HG03139 (cell line): ENCODE measurements around the gene LAMC3.

Experiments used
- ATAC-seq: cut with Tn5 transposase; IDR thresholded peaks from one replicate; pipeline ENCODE4 v1.9.1; 2021; ENCODE audit not compliant: unreplicated experiment

Gene LAMC3

DNA sequence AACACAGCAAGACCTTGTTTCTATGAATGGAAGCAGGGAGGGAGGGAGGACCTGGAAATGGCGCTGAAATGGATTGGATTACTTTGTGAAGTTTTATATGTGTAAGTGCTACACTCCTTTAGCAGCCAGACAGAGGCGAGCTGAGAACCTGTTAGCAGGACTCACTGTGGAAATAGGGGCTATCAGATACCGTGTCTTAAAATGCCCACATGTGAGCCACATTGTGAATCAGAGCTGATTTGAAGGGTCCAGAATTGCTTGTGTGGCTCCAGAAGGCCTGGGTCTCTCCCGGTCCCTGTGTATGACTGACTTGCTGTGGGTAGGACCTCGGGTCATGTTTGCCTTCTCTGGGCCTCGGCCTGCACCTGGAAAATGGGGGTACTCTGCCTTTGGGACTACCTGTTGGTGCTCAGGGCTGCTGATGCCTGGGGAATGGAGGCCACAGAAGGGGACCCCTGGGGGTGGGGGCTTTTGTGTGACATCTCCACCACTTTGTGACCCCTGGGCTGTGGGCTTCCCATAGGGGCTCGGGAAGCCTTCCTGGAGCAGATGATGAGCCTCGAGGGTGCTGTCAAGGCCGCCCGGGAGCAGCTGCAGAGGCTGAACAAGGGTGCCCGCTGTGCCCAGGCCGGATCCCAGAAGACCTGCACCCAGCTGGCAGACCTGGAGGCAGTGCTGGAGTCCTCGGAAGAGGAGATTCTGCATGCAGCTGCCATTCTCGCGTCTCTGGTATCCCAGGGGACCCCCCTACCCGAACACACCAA lies 63.3 kb downstream of the LAMC3 start:
- no peak for ATAC-seq

DNA sequence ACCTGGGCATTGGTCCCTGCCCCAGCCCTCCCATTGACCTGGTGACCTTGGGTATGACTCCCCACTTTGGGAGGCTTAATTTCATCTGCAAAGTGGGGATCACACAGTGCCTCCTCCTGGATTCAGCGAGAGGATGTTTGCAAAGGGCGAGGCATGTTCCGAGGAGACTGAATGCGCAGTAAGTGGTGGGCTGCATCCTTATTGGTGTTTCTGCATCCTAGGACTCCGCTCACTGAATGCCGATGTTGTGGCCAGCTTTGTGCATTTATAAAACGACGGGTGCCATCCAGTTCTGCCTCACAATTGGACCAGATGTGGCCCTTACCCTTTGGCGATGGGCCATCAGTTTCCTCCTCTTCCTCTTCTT lies 63.9 kb downstream of the LAMC3 start:
- no peak for ATAC-seq

DNA sequence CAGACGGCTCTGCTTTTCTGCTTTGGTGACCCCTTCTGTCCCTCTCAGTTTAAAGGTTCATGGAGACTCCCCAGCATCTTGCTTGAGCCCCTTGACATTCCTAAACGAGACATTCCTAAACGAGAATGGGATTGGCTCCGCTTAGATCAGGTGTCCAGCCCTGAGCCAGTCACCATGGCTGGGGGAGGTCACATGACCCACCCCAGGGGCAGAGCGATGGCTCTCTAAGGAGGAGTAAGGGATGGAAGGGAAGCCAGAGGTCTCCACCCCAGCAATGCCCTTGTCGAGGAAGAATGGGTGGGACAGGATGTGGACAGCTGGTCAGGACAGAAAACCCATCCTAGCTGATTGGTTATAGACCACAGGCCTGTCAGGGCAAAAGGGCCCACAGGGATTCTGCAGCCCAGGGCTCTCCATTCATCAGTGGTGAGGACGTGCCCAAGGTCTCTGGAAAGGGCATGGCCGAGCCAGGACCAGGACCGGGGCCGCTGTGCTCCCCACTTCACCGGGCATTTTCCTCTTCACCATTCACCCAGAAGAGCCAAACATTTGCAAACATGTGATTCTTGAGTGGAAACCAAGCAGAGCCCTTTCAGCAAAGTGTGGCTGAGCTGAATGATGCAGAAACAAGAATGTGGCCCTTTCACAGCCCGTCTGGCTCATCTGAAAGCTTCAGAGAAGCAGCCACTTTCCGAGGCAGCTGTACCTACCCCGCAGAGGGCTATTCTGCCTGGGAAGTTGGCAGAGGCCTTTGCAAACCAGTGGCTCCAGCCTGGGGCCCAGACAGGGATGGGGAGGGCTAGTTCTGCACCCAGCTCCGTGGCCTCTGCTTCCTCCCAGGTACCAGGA lies 67.6 kb downstream of the LAMC3 start:
- no peak for ATAC-seq

DNA sequence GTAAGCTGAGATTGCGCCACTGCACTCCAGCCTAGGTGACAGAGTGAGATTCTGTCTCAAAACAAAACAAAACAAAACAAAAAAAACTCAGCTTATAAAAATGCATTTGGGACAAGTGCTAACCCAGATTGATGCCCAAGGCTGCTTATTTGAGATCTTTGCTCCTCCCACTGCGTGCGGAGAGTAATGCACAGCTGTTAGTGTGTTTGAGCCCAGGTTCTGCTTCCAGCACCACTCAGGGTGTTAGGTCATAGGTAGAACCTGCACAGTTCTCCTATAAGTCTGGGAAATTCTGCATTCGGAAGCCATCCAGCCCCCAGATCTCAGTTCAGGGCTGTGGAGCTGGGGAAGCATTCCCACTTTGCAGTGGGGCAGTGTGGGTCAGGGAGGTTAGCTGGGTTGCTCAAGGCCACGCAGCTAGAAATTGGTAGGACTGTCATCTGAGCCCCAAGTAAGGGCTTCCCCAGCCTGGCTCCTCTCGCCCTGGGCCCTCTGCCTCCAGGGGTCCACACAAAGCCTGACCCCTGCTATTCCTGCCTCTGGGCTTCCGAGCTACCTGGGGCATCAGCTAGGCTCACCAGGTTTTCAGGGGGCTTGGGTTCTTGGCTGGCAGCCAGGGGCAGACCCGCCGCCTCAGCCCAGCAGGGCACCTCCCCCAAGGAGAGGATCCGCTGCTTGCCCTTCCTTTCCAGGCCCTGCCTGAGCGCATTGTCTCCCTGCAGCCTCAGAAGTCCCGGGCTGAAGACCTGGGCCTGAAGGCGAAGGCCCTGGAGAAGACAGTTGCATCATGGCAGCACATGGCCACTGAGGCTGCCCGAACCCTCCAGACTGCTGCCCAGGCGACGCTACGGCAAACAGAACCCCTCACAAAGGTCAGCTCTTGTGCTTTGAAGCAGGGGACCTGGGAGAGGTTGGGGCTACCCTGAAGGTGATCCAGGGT lies 69.7 kb downstream of the LAMC3 start:
- no peak for ATAC-seq

DNA sequence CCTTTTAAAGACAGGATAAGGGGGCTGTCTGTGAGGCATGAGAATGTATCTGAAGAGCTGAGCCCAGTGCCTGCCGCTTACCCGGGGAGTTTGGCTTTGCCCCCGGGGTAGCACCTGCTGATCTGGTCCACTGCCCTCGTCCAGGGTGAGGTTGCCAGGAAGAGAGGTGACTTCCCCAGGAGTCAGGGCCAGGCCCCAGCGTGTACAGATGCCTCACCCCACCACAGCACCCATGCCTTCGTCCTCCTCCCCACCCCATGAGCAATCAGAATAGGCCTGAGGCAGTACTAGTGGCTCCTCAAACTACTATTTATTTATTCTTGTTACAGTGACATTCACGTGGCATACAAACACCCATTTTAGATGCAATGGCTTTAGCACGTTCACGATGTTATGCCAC lies 71.6 kb downstream of the LAMC3 start:
- no peak for ATAC-seq

DNA sequence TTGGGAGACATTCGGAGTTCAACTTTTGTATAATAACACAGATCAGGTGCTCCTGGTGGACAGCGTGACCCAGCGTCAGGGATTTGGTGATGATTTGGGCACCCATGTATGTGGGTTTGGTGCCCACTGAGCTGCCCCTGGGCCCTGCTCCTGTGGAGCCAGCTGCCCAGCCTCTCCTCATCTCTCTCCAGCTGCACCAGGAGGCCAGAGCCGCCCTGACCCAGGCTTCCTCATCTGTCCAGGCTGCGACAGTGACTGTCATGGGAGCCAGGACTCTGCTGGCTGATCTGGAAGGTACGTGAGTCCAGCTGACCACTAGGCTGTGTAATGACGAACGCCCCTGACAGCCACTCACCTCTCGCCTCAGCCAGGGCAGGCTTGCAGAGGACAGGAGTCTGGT lies 72.9 kb downstream of the LAMC3 start:
- no peak for ATAC-seq

DNA sequence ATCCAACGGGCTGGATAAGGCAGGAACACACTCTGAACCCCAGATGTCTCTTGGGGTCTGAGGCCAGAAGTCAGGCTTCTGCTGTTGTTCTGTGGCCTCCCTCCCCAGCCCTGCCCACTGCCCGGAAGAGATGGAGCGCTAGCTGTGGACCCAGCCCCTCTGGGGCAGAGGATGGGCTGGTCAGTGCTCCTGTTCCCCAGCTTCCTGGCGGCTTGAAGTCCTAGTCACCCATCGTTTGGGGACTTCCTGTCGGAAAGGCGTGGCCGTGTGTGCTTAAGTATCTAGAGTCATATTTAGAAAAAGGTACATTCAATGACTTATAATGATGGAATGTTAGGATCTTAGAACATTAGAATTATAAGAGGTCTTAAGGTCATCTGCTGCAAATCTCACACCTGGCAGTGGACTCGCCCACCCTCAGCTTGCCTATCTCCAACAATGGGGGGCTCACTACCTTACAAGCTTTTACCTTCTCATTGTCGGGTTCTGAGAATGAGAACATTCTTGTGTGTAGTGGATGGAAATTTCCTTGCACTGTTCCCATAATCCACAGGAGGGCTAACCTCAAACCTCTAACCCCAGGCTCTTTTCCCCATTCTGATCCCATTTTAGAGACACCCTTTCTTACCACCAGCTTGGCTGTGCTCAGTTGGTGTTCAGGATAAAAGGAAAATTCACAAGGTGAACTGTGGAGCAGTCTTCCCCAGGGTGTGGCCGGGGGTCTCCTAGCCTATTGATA lies 74.0 kb downstream of the LAMC3 start:
- no peak for ATAC-seq

DNA sequence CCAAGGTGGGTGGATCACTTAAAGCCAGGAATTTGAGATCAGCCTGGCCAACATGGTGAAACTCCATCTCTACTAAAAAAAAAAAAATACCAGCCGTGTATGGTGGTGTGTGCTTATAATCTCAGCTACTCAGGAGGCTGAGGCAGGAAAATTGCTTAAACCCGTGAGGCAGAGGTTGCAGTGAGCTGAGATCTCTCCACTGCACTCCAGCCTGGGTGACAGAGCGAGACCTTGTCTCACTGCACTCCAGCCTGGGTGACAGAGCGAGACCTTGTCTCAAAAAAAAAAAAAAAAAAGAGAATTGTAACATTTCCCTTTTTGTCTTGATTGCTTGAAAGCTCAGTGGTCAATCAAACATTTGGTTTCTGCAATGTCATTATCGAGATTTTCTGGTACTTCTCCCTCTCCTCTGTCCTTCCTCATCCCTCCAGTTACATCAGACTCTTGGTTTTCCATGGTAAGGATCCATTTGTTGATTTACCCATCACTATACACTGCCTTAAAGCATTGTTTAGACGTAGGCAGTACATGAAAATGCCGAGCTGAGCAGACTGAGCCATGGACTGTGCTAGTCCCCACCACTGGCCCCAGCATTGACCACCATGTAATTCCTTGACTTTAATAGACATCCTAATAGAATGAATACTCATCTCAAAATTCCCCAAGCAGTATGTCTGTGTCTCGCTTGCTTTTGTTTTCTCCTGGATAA lies 75.8 kb downstream of the LAMC3 start:
- ATAC-seq: no peak

DNA sequence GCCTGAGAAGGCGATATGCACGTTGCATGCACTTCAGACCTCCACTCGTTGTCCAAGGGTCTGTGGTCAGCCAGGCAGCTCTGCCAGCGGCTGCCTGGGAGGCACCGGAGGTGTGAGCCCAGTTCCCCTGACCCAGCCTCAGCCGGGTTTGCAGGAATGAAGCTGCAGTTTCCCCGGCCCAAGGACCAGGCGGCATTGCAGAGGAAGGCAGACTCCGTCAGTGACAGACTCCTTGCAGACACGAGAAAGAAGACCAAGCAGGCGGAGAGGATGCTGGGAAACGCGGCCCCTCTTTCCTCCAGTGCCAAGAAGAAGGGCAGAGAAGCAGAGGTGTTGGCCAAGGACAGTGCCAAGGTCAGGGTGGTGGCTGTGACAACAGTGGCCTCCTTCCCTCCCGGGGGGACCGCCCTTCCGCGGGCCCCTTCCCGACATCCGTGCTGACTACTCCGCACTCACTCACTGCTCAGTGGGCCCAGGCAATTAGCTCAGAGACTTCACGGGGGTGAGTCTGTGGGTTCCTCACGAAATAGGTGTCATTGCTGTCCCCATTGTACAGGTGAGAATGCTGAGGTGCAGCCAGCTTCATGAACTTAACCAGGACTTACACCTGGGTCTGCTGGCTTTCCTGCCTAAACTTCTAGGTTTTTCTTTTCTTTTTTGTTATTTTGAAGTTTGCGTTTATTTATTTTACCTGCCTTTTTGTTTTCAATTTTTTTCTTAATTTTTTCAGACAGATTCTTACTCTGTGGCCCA lies 76.6 kb downstream of the LAMC3 start:
- ATAC-seq: no peak

DNA sequence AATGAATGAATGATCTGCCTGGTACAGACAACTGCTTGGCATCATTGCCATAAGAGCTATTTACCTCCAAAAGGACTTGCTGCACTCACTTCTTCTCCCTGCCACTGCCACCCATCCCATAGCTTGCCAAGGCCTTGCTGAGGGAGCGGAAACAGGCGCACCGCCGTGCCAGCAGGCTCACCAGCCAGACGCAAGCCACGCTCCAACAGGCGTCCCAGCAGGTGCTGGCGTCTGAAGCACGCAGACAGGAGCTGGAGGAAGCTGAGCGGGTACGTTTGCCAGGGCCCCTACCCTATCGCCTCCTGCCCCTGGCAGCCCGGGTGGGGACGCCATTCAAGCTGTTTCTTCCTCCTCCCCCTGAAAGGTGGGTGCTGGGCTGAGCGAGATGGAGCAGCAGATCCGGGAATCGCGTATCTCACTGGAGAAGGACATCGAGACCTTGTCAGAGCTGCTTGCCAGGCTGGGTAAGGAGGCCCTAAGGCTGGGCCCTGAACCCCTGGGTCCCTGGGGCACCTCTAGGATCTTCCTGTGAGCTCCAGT lies 78.5 kb downstream of the LAMC3 start:
- ATAC-seq: no peak

DNA sequence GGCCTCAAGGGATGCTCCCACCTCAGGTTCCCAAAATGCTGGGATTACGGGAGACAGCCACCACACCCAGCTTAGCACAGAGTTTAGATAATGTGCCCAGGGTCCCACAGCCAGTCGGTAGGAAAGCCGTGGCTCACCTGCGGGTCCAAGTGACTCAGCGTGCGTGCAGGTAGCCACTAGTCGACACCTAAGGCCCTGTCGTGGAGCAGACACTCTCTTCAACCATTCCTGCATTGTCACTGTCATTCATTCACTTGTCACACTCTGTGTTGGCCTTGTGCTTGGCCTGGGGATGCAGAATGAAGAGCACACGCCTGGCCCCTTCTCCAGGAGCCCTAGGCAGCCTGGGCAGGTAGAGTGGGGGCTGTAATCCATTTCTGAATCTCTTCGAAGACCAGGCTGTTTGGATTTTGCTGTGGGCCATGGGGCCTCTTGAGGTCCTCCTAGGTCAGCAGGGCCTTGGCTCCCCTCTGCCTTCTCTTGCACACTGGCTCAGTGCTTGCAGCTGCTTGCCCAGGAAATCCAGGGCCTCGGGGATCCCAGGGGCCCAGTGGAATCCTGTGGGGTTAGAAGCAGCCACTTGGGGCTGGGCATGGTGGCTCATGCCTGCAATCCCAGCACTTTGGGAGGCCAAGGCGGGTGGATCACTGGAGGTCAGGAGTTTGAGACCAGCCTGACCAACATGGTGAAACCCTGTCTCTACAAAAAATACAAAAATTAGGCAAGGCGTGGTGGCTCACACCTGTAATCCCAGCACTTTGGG lies 81.2 kb downstream of the LAMC3 start:
- ATAC-seq: no peak

DNA sequence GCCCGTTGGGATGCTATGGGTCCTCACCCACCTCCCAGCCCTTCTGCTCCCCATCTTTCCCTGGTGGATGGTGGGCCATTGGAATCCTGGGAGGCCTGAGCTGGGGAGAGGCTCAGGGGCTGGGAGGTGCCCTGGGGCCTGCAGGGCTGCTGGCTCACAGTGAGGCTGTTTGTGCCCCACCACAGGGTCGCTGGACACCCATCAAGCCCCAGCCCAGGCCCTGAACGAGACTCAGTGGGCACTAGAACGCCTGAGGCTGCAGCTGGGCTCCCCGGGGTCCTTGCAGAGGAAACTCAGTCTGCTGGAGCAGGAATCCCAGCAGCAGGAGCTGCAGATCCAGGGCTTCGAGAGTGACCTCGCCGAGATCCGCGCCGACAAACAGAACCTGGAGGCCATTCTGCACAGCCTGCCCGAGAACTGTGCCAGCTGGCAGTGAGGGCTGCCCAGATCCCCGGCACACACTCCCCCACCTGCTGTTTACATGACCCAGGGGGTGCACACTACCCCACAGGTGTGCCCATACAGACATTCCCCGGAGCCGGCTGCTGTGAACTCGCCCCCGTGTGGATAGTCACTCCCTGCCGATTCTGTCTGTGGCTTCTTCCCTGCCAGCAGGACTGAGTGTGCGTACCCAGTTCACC lies 82.5 kb downstream of the LAMC3 start:
- no peak for ATAC-seq

DNA sequence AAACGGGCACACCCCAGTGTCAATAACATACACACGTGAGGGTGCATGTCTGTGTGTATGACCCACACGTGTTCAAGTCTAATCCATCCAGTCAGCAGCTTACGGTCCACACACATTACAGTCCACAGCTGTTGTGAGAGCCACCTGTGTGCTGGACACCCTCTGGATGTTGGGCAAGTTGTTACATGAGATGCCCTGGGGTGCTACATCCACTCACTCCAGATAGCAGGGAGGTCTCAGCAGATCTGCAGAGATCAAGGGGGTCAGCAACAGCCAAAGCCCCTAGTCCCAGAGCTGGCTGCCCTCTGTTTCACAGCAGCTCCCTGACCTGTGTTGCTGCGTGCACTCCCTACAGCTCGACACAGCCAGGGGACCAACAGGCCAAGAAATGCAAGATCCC lies 83.1 kb downstream of the LAMC3 start:
- no peak for ATAC-seq

DNA sequence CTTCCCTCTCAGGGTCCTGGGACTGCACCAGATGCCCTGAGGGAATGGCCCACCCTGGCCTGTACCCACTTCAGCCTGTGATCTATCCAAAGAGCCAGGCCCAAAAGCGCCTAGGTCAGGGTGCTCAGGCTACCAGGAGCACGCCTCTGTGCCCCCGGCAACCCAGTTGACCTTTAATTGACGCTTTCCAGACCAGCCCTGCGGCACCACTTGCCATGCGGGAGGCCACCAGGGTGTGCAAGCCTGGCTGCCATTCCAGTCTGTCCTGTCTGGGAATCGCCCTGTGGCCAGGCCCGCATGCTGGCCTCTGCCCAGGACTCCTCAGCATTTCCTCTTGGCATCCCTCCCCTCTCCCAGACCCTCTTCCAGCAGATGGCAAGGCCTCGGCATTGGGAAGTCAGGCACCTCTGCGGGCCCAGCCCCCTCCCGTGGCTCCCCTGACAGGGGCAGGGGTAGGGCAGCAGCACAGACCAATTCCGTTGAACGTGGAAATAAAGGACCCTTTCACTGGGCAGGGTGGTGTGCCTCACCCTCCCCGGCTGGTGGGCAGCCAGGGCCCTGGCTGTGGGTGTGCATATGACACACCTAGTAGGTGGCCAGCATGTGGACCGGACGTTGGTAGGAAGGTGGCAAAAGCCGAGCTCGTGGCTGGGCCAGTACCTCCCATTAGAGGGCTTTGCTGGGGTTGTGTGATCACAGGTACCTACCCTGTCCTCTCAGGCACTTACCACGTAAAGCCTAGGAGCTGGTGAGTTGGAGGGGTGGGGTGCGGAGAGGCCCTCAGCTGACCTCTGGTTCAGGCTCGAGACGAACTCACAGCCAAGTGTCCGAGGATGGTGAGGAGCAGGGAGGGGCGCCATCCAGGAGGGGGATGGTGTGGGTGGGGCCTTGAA lies 83.8 kb downstream of the LAMC3 start:
- no peak for ATAC-seq

DNA sequence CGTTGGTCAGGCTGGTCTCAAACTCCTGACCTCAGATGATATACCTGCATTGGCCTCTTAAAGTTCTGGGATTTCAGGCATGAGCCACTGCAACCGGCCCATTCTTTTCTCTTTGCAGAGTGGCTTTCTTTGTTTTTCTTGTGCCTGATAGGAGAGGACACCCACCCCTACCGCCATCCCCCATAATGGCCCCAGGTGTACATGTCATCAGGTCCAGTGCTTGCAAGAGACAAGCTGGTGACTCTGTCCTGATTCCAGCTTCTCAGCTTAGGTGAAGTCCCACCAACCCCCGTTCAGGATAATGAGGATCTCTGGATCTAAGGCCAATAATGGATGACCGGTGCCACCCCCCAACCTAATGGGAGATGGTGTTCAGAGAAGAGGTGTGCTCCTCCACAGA lies 85.0 kb downstream of the LAMC3 start:
- ATAC-seq: no peak

DNA sequence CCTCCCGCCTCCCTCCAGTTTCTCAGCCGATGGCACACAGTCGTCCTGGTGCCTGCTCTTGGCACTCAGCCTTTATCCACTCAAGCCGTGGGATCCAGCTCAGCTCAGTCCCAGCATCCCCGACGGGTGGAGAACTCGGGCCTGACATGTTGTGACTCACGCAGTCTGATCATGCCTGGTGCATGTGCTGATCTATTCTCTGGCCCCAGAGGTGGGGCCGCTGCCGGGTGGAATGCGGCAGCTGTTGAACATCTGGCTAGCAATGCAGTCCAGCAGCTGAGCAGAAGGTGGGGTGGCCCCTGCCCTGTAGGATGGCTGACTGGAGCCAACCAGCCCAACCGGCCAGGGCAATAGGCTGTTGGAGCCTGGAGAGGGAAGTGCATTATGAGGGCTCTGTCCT lies 85.6 kb downstream of the LAMC3 start:
- ATAC-seq: no peak
